Glutamatergic neuron (in vitro differentiated cells): ENCODE measurements around the gene SPN. TPM values are rescaled to one million over a fixed set of nuclear protein-coding genes. Genes with fewer than 3 reads are reported as not detected.
"Not testable (repeated sequence)": the region's sequence is repeated elsewhere in the genome, so short reads cannot be mapped to it uniquely, and the experiment has no call there.

Source experiments
- DNase-seq: peaks from one replicate; pipeline ENCODE4 v3.0.0; 2022
- H3K27ac Mint-ChIP-seq: one replicate; pipeline ENCODE4 v1.8.0; 2020; ENCODE audit warnings: mild to moderate bottlenecking, mixed read lengths, inconsistent platforms; ENCODE audit not compliant: unreplicated experiment
- H3K27me3 Mint-ChIP-seq: one replicate; pipeline ENCODE4 v1.8.0; 2020; ENCODE audit warnings: mild to moderate bottlenecking, moderate library complexity, mixed read lengths, inconsistent platforms; ENCODE audit not compliant: unreplicated experiment
- H3K36me3 Mint-ChIP-seq: one replicate; pipeline ENCODE4 v1.8.0; 2020; ENCODE audit warnings: mild to moderate bottlenecking, mixed read lengths, inconsistent platforms; ENCODE audit not compliant: unreplicated experiment
- H3K4me1 Mint-ChIP-seq: one replicate; pipeline ENCODE4 v1.8.0; 2020; ENCODE audit warnings: mild to moderate bottlenecking, low read depth, mixed read lengths, inconsistent platforms; ENCODE audit not compliant: unreplicated experiment
- H3K4me3 Mint-ChIP-seq: one replicate; pipeline ENCODE4 v1.8.0; 2020; ENCODE audit warnings: mild to moderate bottlenecking, mixed read lengths, inconsistent platforms; ENCODE audit not compliant: unreplicated experiment
- H3K9me3 Mint-ChIP-seq: one replicate; pipeline ENCODE4 v1.8.0; 2020; ENCODE audit warnings: mild to moderate bottlenecking, moderate library complexity, mixed read lengths, inconsistent platforms; ENCODE audit not compliant: unreplicated experiment
- total RNA-seq: library from RNA; stranded (reverse); fragmentation: NEBNext Ultra II Directional; extraction: Animal tissue kit (Norgen Biotek cat#: 25700); gene quantifications from one replicate; pipeline ENCODE4 v1.2.1, GENCODE V29; 2021; ENCODE audit not compliant: unreplicated experiment
- TF ChIP-seq, protein P1 (sequence below): fragments of 200-600 bp; sonication (generic); IDR thresholded peaks from one replicate; pipeline ENCODE4 v1.5.0; 2021; ENCODE audit not compliant: partially characterized antibody, unreplicated experiment

SPN gene
- total RNA-seq, 1 donor from 2014 or later, result 0.27 TPM

DNA sequence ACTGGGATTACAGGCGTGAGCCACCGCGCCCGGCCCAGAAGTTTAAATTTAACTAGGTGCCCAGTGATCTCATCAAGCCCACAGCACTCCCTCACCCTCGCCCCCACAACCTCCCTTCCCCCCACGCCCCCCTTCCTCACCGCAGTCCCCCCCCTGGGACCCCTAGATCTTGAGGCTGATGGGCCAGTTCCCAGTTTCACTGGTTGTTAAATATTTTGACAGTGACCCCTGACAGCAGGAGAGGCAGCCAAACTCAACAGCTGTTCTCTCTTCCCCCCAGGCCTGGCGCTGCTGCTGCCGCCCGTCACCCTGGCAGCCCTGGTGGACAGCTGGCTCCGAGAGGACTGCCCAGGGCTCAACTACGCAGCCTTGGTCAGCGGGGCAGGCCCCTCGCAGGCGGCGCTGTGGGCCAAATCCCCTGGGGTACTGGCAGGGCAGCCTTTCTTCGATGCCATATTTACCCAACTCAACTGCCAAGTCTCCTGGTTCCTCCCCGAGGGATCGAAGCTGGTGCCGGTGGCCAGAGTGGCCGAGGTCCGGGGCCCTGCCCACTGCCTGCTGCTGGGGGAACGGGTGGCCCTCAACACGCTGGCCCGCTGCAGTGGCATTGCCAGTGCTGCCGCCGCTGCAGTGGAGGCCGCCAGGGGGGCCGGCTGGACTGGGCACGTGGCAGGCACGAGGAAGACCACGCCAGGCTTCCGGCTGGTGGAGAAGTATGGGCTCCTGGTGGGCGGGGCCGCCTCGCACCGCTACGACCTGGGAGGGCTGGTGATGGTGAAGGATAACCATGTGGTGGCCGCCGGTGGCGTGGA, 31.5 kb downstream of the SPN start:
- no peak for DNase-seq
- no peaks in the 10 kb centered on the region for H3K36me3 Mint-ChIP-seq
- TF ChIP-seq, protein P1, sequence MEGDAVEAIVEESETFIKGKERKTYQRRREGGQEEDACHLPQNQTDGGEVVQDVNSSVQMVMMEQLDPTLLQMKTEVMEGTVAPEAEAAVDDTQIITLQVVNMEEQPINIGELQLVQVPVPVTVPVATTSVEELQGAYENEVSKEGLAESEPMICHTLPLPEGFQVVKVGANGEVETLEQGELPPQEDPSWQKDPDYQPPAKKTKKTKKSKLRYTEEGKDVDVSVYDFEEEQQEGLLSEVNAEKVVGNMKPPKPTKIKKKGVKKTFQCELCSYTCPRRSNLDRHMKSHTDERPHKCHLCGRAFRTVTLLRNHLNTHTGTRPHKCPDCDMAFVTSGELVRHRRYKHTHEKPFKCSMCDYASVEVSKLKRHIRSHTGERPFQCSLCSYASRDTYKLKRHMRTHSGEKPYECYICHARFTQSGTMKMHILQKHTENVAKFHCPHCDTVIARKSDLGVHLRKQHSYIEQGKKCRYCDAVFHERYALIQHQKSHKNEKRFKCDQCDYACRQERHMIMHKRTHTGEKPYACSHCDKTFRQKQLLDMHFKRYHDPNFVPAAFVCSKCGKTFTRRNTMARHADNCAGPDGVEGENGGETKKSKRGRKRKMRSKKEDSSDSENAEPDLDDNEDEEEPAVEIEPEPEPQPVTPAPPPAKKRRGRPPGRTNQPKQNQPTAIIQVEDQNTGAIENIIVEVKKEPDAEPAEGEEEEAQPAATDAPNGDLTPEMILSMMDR, result no peak

GRCh38 chr16:29695675-29696074, 32.6 kb downstream of the SPN start:
- not testable (repeated sequence) for H3K27ac Mint-ChIP-seq, DNase-seq, H3K4me1 Mint-ChIP-seq, H3K36me3 Mint-ChIP-seq, H3K9me3 Mint-ChIP-seq, H3K4me3 Mint-ChIP-seq, H3K27me3 Mint-ChIP-seq

More for the DNA sequence above, 31.5 kb downstream of the SPN start:
- peaks cover 1% of the 10 kb centered on the region for H3K9me3 Mint-ChIP-seq
- H3K4me1 Mint-ChIP-seq, result no peaks in the 10 kb centered on the region
- no peak overlapping the region for H3K27ac Mint-ChIP-seq
- peaks cover 4% of the 10 kb centered on the region for H3K27me3 Mint-ChIP-seq
- no peak overlapping the region for H3K4me3 Mint-ChIP-seq

DNA sequence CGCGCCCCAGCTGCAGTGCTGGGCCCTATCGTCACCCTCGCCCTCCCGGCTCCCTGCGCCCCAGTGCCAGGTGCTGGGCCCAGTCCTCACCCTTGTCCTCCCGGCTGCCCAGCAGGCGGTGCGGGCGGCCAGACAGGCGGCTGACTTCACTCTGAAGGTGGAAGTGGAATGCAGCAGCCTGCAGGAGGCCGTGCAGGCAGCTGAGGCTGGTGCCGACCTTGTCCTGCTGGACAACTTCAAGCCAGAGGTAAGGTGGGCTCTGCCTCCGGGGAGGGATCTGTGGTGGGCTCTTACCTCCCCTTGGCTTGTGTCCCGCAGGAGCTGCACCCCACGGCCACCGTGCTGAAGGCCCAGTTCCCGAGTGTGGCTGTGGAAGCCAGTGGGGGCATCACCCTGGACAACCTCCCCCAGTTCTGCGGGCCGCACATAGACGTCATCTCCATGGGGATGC, 33.9 kb downstream of the SPN start:
- Mint-ChIP-seq H3K27me3 (peaks cover 2% of the 10 kb centered on the region), H3K4me1 (no peaks in the 10 kb centered on the region), H3K4me3 (no peak overlapping the region), H3K36me3 (no peaks in the 10 kb centered on the region), H3K9me3 (peaks cover 1% of the 10 kb centered on the region), H3K27ac (no peak overlapping the region)
- DNase-seq, result no peak
- TF ChIP-seq, protein P1, result no peak

DNA sequence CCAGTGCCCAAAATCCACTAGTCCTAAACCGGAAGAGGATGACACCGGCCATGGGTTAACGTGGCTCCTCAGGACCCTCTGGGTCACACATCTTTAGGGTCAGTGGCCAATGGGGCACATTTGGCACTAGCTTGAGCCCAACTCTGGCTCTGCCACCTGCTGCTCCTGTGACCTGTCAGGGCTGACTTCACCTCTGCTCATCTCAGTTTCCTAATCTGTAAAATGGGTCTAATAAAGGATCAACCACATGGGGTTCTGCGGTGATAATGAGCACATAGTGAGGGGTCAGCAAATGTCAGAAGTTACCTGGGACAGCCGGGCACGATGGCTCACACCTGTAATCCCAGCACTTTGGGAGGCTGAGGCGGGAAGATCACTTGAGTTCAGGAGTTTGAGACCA, 34.3 kb downstream of the SPN start:
- TF ChIP-seq, protein P1, result no peak
- Mint-ChIP-seq H3K36me3 (no peaks in the 10 kb centered on the region), H3K27me3 (peaks cover 2% of the 10 kb centered on the region), H3K4me3 (no peak overlapping the region), H3K4me1 (no peaks in the 10 kb centered on the region), H3K27ac (no peak overlapping the region), H3K9me3 (peaks cover 1% of the 10 kb centered on the region)
- DNase-seq, result no peak

DNA sequence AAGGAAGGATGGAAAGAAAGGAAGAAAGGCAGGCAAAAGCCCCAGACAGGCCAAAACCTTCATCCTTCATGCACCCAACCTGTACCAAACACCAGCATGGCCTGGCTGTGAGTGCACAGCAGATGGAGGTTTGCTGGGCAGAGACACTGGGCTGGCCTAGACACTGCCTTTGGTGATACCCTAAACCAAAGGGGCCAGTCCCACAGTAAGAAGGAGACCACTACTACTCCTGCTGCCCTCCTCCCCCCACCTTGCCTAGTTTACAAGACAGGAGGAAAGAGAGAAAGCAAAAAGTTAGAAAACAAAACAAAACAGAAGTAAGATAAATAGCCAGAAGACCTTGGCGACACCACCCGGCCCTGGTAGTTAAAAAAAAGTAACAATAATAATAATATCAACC, 35.0 kb downstream of the SPN start:
- Mint-ChIP-seq H3K4me1 (no peaks in the 10 kb centered on the region), H3K27ac (no peak overlapping the region), H3K27me3 (peaks cover 2% of the 10 kb centered on the region), H3K9me3 (peaks cover 1% of the 10 kb centered on the region), H3K4me3 (no peak overlapping the region), H3K36me3 (no peaks in the 10 kb centered on the region)
- no peak for DNase-seq
- TF ChIP-seq, protein P1, result no peak
